Fibroblast of skin of right quadriceps (primary cell): ENCODE results near the gene NTMT1.

Experiments used
- DNase-seq: peaks from one replicate; pipeline ENCODE4 v3.0.0-alpha.2; 2013

NTMT1 gene

DNA sequence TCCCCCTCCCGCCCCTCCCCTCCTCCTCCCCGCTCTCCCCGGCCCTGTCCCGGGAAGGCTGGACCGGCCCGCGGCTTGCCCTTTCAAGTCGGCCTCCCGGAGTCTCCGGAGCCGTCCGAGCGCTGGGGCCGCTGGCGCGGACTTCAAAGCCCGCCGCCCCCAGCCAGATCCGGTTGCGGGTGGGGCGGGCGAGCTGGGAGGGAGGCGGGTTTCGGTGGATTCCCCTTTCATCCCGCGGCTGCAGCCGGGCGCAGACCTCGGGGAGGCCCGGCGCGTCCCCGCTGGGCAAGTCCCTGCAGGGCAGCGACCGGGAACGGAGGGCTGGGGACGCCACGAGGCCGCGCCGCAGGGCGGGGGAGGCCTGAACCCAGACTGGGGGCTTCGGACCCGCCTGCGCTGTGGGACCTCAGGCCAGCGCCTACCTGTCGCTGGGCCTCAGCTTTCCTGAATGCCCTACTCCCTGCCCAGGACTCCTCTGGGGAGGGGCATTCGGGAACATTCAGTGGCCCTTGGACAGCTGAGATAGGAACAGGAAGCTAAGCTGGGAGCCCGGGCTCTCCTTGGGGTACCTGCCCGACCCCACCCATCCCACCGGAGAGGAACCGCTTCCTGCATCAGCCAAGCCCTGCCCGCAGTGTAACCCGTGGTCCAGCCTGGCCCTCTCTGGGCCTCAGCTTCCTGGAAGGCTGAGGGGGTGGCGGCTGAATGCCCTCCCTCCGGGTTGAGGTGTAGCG is 28.4 kb upstream of the NTMT1 start:
- DNase-seq = peak; percentile 54

DNA sequence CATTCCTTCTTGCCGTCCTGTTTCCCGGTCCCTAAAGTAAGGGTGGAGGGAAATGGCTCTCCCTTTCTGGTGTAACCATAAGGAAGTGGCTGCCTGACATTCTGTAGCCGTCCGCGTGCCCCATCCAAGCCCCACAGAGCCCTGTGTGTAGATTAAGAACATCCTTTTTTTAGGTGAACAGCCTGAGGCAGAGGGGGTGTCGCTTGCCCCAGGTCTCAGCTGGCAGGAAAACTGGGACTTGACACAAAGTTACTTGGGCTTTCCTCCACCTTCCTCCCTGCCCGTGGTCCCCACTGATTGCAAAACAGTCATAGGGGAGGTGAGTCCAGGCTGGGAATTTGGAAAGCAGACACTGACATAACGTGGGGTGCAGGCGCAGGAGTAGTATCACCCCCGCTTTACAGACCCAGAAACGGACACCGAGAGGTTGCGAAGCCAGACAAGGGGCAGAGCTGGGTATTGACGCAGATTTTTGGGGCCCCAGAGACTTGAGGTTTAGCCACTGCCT is 27.8 kb upstream of the NTMT1 start:
- no peak for DNase-seq

DNA sequence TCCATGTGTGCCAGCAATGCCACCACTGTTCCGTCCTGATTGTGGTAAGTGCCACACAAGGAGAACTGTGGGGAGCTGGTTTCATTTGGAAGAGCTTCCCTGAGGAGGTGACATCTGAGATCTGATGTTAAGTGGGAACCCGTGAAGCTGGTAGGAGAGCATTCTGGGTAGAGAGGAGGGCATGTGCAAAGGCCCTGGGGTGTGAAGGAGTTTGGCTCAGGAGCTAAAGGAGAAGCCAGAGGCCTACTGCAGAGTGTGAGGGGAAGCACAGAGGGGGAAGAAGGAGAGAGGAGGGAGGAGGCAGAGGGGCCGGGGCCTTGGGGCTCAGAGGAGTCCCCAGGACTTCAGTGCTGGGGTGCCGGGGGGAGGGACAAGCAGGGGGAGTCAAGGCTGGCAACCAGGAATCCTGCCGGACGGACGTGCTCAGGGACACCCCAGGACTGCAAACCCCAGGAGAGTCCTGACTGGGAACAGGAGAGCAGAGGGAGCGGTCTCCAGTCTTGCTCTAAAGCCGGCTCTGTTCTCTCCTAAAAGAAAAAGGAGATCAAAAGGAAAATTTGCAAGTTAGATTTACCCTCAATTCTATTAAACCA is 24.8 kb upstream of the NTMT1 start:
- DNase-seq = no peak

DNA sequence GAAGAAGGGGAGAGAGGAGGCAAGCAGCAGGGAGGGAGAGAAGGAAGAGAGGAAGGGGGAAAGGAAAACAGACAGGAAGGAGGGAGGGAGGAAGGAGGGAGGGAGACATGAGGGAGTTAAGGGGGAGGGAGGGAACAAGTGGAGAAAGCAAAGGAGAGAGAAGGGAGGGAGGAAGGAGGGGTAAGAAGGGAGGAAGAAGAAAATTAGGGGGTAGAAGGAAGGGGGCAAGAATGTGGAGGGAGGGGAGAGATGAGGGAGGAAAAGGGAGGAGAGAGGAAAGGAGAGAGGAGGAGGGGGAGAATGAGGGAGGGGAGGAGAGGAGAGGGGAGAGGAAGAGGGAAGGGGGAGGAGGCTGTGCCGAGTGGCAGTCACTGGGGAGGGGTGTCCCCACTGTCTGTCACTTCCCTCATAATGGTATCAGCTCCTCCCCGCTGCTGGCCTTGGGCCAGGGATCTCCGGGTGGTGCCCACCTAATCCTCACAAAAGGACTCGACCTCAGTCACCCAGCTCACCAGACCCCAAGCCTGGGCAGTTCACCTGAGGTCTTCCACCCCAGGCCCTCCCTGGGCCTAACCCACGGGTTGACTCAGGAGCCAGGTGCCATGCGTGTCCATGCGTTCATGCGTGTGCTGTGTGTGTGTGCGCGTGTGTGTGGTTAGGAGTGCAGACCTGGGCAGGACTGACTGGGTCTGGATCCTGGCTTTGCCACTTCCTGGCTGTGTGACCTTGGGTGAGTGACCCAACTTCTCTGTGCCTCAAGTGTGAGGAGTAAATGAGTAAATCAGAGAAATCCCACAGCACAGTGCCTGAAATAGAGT is 23.2 kb upstream of the NTMT1 start:
- DNase-seq = no peak

DNA sequence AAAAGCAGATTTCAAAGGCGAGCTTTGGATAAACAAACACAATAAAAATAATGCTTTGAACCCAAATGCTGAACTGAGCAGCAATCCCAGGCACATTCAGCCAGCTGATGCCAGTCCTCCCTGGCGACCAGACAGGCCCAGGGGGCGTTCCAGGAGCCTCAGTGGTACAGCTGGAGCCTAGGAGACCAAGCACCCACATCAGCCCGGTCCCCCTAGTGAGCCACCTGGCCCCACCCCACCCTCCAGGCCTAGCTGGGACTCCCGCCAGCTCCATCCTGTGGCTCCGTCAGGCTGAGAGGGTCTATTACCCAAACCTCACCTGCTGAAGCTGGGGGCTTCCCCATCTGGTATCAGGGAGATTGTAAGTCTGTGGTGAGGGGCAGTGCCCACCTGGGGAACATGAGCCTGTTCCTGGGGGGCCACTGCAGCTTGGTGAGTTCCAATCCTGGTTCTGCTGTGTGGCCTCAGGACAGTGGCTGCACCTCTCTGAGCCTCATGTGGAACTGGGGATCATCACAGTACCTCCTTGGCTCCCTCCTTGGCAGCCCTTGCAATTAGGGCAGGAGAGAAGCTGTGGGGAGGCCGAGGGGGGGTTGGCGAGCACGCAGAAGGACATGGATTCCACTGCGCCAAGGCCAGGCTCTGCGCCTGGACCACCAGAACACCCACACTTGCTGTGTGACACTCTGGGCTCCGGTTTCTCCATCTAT is 21.8 kb upstream of the NTMT1 start:
- DNase-seq = no peak

DNA sequence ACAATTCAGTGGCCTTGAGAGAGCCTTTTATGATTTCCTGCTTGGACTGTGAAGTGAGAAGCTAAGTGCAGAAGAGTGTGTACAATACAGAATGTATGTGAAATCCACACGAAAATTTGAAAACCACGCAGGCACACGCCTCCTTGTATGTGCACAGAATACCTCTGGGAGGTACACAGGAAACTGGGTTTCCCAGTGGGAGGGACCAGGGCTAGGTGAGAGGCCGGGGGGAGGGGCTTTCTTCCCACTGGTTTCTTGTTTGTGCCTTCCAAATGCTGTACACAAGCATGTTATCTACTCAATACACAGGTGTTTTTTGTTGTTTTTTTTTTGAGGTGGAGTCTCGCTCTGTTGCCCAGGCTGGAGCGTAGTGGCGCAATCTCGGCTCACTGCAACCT is 21.2 kb upstream of the NTMT1 start:
- no peak for DNase-seq

DNA sequence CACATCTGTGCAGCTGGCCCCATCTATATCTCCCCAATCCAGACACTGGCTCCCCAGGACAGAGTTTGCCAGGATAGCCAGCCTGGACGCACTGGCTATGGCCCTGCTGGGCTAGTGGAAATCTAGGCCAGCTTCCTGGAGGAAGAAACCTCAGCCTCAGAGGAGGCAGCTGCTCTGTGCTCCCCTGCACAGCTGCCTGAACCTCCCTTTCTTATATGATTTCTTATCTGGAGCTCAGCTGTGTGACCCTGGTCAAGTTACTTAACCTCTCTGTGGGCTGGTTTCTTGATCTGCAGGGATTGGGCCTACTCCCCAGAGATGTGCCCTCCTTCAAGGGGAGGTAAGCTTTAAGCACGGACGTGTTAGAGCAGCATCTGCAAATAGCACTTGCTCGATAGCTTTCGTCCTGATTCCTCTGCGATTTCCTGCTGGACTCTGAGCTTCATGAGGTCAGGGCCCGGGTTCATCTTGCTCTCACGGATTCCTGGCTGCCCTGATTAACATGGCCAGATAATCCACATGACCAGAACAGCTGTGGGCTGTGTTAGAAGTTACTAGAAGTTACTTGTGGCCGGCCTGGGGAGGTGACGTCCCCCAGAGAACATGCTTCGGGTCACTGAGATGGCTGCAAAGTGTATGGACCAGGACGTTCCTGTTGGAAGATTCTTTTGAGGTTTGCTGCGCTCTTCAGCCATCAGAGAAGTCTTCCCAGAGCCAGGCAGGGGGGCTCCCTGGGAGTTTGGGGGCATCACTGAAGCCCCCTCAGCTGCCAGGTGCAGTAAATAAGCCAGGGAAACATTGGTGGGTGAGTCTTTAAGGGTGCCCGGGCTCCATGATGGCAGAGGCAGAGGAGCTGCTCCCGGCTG is 19.6 kb upstream of the NTMT1 start:
- no peak for DNase-seq

DNA sequence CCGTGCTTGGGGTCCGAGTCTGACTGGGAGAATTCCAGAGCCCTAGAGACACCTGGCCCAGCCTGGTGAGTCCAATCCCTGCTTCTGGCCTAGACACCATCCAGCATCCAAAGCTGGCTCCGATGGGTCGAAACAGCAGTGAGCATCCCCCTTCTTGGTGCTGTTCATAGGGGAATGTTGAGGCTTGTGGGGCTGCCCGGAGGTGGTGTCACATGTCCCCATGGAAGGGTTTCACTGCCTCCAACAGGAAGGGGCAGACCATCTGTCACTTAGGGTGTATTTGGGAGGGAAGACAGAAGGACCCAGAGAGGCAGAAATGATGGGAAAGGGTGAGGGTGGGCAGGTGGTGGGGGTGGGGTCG is 19.0 kb upstream of the NTMT1 start:
- DNase-seq = no peak

DNA sequence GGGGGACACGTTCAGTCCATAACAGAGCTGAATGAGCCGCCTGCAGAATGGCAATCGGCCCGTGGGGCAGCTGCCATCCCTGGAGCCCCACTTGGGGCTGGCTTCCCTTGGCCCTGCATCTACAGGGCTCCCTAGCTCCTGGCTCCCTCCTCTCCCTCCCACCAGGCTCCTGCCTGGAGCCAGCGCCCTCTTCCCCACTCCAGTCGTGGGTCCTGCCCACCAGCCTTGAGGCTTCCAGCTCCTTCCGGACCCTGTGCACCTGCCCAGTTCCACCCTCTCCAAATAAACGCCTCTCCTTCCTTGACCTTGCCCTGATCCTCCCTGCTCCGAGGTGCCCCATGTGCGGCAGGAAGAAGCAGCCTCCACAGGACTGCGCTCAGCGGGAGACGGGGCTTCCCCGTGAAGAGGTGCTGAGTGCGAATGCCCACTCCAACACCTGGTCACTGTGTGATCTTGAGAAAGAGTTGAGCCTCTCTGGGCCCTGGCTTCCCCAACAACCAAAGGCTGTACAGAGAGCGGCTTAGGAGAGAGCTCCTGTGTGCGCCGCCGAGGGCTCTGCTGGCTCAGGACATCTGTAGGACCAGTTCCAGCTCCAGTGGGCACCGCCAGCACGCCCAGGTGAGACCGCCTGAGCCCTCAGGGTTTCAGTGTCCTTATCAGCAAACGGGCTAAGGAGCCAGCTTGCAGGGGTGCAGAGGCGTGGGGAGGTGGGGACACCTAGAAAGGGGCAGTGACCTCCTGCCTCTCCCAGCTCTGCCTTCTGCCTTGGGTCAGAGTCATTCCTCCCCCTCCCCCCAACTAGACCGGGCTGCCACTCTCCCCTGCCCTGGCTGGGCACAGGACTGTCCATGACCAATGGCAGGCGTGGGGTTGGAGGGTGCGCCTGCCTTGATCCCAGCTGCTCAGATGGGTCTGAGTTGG is 17.1 kb upstream of the NTMT1 start:
- no peak for DNase-seq

DNA sequence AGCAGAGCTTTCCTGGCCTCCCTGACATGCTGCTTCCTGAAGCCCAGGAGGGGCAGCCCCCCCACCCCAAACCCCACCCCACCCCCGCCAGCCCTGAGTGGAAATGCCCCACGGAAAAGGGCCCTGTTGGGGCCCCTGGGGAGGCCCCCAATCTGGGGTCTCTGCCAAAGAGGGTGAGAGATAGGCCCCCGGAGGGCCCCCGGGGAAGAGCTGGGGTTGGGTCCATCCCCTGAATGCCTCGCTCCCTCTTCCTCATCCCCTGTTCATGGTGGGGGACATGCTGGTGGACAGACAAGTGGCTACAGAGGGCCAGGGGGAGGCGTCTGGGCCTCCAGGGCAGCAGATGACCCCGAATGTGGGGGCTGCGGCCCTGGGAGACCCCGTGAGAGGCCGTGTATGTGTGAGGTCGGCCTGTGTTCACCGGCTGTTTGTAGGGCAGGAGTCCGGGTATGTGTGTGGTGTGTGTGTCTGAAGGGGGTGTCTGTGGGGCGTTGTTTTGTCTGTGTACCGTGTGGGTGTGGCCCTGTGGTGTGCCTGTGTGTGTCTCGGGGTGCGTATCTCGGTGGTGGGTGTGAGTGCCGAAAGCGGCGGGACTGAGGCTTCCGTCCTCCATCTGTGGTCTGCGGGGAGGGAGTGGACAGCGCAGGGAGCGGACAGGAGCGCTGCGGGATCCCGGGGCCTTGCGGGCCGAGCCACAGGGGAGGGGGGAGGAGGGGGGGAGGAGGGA is 16.3 kb upstream of the NTMT1 start:
- DNase-seq = peak; percentile 54

DNA sequence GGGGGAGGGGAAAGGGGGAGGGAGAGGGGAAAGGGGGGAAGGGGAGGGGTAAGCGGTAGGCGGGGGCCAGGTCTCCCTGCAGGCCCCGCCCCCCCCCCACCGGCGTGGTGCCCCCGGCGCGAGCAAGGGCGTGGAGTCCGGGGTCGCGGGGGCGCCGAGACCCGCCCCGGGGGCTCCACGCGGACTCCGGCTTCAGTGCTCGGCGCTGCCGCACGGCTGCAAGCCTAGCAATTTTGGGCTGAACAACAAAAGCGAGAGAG is 15.8 kb upstream of the NTMT1 start:
- DNase-seq = no peak

DNA sequence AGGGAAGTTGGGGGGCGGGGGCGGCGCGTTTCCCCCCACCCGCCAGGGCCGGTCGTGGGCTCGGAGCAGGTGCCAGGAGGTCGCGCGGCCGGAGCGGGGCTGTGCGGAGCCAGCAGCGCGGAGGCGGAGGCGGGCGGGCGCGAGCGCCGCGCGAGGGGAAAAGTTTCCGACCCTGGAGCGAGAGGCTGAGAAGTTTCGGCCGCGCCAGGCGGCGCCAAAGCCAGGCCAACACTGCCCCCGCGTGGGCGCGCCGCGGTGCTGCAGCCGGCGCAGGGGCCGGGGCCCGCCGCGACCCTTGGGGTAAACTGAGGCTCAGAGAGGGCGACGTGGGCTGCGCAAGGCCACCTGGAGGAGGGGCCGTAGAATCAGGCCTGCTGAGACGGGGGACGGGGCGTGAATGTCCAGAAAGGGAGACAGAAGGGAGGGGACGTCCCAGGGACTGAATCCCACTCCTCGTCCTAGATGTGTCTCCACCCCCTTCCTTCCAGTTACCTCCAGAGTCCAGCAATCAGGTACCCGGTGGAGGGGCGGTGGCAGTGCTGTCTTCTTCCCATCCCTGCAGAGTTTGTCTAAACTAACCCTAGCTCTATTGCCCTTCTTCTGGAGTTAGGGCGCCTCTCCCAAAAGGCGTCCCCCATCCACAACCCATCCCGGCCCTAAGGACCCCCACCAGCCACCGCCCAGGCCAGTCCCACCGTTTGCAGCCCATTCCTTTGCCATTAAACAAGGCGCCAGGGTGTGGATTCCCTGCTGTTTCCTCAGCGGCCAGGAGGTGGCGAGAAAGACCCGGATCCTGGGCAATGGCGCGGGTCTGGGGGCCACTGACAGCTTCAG is 15.3 kb upstream of the NTMT1 start:
- DNase-seq = peak; percentile 69

DNA sequence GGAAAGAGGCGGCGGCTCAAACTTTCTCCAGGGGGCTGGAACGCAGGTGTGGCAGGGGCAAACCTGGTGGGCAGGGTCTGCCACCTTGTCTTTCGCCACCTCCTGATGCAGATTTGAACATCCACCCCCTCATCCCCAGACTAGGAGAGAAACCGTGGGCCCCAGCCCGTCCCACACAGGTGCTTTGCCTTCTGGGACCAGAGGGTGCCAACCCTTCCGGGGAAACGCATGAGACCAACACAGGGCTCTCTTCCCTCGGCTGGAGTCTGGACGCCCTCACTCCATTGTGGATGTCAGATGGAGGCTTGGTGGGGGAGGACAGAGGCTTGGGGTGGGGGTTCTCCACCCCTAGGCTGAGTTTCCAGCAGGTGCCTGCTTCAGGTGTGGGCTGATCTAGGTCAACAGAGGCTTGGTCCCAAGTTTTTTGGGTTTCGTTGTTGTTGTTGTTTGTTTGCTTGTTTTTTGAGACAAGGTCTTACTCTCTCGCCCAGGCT is 14.6 kb upstream of the NTMT1 start:
- DNase-seq = no peak

DNA sequence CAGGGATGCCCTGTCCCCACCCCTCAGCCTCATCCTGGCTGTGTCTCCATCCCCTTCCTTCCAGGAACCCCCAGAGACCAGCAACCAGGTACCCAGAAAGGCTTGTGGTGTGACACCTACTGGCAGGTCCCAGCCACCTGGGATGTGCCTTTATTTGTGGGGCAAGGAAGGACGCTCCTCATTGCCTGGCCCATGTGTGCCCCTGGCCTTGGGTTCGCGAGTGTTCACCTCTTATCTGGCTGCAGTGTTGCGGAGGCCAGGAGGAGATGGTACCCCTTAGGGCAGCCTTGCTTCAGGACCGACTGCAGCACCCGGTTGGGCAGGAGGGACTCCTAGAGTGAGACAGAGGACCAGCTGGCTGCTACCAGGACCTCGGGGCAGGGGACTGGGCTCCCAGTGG is 13.8 kb upstream of the NTMT1 start:
- DNase-seq = no peak

DNA sequence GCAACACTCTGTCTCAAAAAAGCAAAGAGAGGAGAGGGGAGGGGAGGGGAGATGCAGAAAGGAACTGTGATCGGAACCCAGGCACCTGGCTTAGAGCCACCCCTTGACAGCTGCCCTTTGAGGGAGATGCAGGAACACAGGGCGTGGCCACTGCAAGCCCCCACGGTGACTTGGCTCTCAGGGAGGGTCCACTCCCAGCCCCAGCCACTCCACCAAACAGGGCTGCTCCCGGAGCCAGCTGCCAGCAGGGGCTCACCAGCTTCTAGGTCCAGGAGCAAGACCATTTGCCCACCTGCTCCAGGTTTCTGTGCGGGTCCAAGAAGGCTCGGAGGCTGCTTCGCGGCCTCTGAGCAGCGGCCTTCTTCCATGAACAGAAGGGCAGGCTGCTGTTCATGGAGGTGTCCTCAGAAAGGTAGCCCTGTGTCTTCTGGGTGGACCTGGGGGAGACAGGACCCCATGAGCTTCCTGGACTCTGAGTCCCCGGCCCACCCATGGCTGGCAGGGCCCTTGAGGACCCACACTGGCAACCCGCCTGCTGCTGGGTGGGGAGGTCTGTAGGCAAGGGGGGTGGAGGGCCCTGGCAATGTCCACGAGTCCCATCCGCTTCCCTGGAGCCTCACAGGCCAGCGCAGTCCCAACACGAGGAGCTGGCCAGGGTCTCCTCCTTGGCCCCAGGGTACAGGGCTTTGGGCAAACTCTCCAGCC is 13.0 kb upstream of the NTMT1 start:
- DNase-seq = no peak

DNA sequence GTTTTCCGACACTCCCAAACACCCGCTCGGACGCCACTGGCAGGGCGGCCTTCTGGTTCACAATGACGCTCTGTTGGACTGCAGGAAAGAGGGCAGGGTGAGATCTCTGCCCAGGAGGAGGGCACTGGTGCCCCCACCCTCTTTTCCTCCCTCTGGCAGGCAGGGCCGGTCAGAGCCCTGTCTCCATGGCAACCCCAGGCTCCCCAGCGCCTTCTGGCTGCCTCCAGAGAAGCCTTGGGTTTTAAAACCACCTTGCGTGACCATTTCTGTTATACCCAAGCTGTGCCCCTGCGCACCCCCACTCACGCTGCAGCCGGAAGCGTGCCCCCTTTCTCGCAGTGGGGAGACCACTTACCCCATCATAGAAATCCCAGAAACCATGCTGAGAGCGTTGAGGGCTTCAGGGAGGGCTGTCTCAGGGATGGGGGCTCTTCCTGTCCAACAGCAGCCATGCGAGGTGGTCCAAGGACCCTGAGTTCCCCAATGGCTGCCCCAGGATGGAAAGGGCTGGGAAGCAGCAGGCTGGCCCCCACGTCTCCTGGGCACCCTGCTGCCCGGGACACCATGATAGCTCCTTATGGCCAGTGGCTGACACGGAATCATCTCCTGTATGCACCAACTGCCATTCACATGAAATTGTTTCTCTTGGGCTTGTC is 12.3 kb upstream of the NTMT1 start:
- no peak for DNase-seq

DNA sequence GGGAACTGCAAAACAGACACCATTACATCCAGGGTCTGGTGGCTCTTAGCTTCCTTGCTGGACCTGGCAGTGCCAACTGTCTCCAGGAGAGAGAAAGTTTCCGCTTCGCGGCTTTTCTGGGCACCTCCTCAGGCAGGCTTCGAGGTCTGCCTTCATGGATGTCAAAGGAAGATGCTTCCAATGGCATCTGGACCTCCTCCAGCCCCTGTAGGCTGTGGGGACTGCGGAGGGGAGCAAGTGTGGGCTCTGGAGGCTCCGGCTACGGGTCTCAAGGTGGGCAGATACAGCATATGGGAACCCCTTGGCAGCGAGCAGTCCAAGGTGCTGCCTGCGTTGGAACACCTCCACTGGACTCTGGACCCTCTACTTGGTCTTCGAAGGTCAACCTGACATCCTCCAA is 11.0 kb upstream of the NTMT1 start:
- no peak for DNase-seq
